Loucy (cell line): ENCODE data around the gene PLAC9.

Source experiments
- CTCF ChIP-seq: fragments of 200-600 bp; sonication (generic); conservative IDR thresholded peaks from 2 replicates; pipeline ENCODE4 v1.5.1; 2014; ENCODE audit warnings: mild to moderate bottlenecking, antibody characterized with exemption, low read length
- EZH2phosphoT487 ChIP-seq: fragments of 200-600 bp; IDR thresholded peaks from 2 replicates; pipeline ENCODE4 v1.6.1; 2018; ENCODE audit warnings: antibody characterized with exemption, mild to moderate bottlenecking, moderate library complexity, borderline replicate concordance

DNA sequence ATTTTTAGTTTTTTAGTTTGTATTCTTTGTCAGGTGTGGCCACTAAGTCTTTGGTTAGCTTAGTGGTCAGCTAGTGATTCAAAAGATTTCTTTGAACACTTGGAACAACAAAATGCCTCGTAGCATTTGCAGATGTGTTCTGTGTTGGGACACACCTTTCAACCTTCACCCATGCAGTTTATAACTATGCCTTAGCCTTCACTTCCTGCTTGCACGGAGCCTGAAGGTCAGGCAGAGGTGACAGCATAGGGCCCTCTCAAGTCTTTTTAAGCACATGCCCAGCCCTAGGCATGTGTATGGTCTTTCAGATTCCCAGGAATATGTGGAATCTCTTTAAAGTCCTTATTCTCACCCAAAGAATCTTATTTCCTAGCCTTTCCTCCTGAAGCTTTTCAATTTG is 17.6 kb downstream of the PLAC9 start:
- no peak for TF ChIP-seq CTCF
- TF ChIP-seq EZH2phosphoT487, result no peak
